HepG2 (cell line): ENCODE data around the gene ZNF75A. TPM values are rescaled to one million over a fixed set of nuclear protein-coding genes. Genes with fewer than 3 reads are reported as not detected.

Experiments
- ATF6 ChIP-seq: sonication (generic); formaldehyde crosslinking; conservative IDR thresholded peaks from 2 replicates; pipeline ENCODE4 v1.4.0; 2020; ENCODE audit warnings: missing genetic modification reagents
- CBX2 ChIP-seq, 2 experiments: fragments of 200-600 bp in 1 of 2; sonication (generic); formaldehyde crosslinking in 1 of 2; IDR thresholded peaks; 2 replicates each; pipeline versions ENCODE4 v1.7.0 to v1.8.1; 2018 to 2022; ENCODE audit warnings: low read depth in 2 of 2, low read length in 1 of 2, mild to moderate bottlenecking in 1 of 2, missing genetic modification reagents in 1 of 2
- E2F2 ChIP-seq: sonication (generic); formaldehyde crosslinking; IDR thresholded peaks from 2 replicates; pipeline ENCODE4 v1.4.0; 2020; ENCODE audit warnings: missing genetic modification reagents, borderline replicate concordance
- FOXO4 ChIP-seq: sonication (generic); formaldehyde crosslinking; conservative IDR thresholded peaks from 2 replicates; pipeline ENCODE4 v1.8.1; 2023; ENCODE audit warnings: missing genetic modification reagents
- GFI1 ChIP-seq: sonication (generic); formaldehyde crosslinking; IDR thresholded peaks from 2 replicates; pipeline ENCODE4 v1.5.0; 2020; ENCODE audit warnings: missing genetic modification reagents, mild to moderate bottlenecking, borderline replicate concordance
- GPN1 ChIP-seq: sonication (generic); formaldehyde crosslinking; IDR thresholded peaks from 2 replicates; pipeline ENCODE4 v1.5.1; 2020; ENCODE audit warnings: missing genetic modification reagents, borderline replicate concordance
- KDM6A ChIP-seq: IDR thresholded peaks from 2 replicates; pipeline ENCODE4 v1.6.1; 2016; ENCODE audit warnings: low read depth
- ONECUT2 ChIP-seq: sonication (generic); formaldehyde crosslinking; IDR thresholded peaks from 2 replicates; pipeline ENCODE4 v1.4.0; 2020; ENCODE audit warnings: missing genetic modification reagents
- PAX8 ChIP-seq: sonication (generic); formaldehyde crosslinking; IDR thresholded peaks from 2 replicates; pipeline ENCODE4 v1.8.0; 2022; ENCODE audit warnings: mild to moderate bottlenecking, missing genetic modification reagents, borderline replicate concordance
- PHF20 ChIP-seq: sonication (generic); formaldehyde crosslinking; IDR thresholded peaks from 2 replicates; pipeline ENCODE4 v1.5.0; 2020; ENCODE audit warnings: mild to moderate bottlenecking, missing genetic modification reagents
- RNF2 ChIP-seq: fragments of 450-650 bp; conservative IDR thresholded peaks from 2 replicates; pipeline ENCODE4 v1.6.1; 2016; ENCODE audit warnings: low read depth
- THAP11 ChIP-seq: IDR thresholded peaks from 2 replicates; pipeline ENCODE4 v1.6.1; 2016; ENCODE audit warnings: missing biosample characterization, missing genetic modification reagents
- ZBTB26 ChIP-seq: IDR thresholded peaks from 2 replicates; pipeline ENCODE4 v1.6.1; 2016; ENCODE audit warnings: missing compliant biosample characterization, missing genetic modification reagents, borderline replicate concordance
- ZBTB43 ChIP-seq: sonication (generic); formaldehyde crosslinking; conservative IDR thresholded peaks from 2 replicates; pipeline ENCODE4 v1.4.0; 2020; ENCODE audit warnings: missing genetic modification reagents
- ZNF180 ChIP-seq: sonication (generic); formaldehyde crosslinking; IDR thresholded peaks from 2 replicates; pipeline ENCODE4 v1.4.0; 2020; ENCODE audit warnings: low read depth, missing genetic modification reagents, borderline replicate concordance
- ZNF280B ChIP-seq: sonication (generic); formaldehyde crosslinking; IDR thresholded peaks from 2 replicates; pipeline ENCODE4 v1.5.0; 2020; ENCODE audit warnings: missing genetic modification reagents, mild to moderate bottlenecking, borderline replicate concordance
- ZNF33A ChIP-seq: sonication (generic); formaldehyde crosslinking; IDR thresholded peaks from 2 replicates; pipeline ENCODE4 v1.5.1; 2020; ENCODE audit warnings: missing genetic modification reagents, mild to moderate bottlenecking, moderate library complexity, borderline replicate concordance
- ZNF44 ChIP-seq: sonication (generic); formaldehyde crosslinking; IDR thresholded peaks from 2 replicates; pipeline ENCODE4 v1.5.1; 2020; ENCODE audit warnings: mild to moderate bottlenecking, missing genetic modification reagents
- ZNF563 ChIP-seq: sonication (generic); formaldehyde crosslinking; IDR thresholded peaks from 2 replicates; pipeline ENCODE4 v1.8.0; 2022; ENCODE audit warnings: mild to moderate bottlenecking, moderate library complexity, missing genetic modification reagents
- ZNF839 ChIP-seq: sonication (generic); formaldehyde crosslinking; IDR thresholded peaks from 2 replicates; pipeline ENCODE4 v1.4.0; 2020; ENCODE audit warnings: missing genetic modification reagents, mild to moderate bottlenecking, borderline replicate concordance
- polyA plus RNA-seq, 8 experiments: library from polyadenylated mRNA; depleted of rRNA in 3 of 8; stranded (reverse) in 7 of 8; unstranded in 1 of 8; fragments of >200 nt; fragmentation: Illumina TruSeq in 4 of 8; extraction: Trizol in 4 of 8; gene quantifications; 2 replicates each; pipeline versions ENCODE4 v1.2.1 to v1.2.3, GENCODE V29; 2011 to 2016; ENCODE audit warnings: low read depth in 4 of 8, missing spikeins in 1 of 8, mixed read lengths in 1 of 8; ENCODE audit not compliant: insufficient read depth in 1 of 8
- total RNA-seq, 5 experiments: library from RNA; depleted of rRNA; stranded (reverse); fragments of >200 nt; fragmentation: Illumina TruSeq; extraction: Trizol; gene quantifications; 2 replicates each; pipeline ENCODE4 v1.2.3, GENCODE V29; 2016; ENCODE audit warnings: low read depth in 1 of 5

ZNF75A gene
- total and polyA plus RNA-seq, 2 of the 13 experiments (the other 11 are each of a cell fraction or from before 2014, with no cell fraction given): 1.4 to 2.1 TPM

GRCh38 chr16:3364774-3365427, 59.6 kb downstream of the ZNF75A start (continued):
- no peak for TF ChIP-seq E2F2 (CRISPR knock-in tag)
- TF ChIP-seq ATF6 (CRISPR knock-in tag): no peak
- no peak for TF ChIP-seq ZNF44 (CRISPR knock-in tag)
- no peak for TF ChIP-seq CBX2 (IDR thresholded peaks at IDR 0.05; ENCODE audit: low read depth, low read length)
- TF ChIP-seq CBX2 (CRISPR knock-in tag; IDR thresholded peaks at IDR 0.05; ENCODE audit: low read depth): no peak
- TF ChIP-seq ZNF33A (CRISPR knock-in tag): no peak
- TF ChIP-seq PAX8 (CRISPR knock-in tag): no peak
- TF ChIP-seq ZNF563 (CRISPR knock-in tag): no peak
- no peak for TF ChIP-seq KDM6A (CRISPR knock-in tag)
- no peak for TF ChIP-seq ONECUT2 (CRISPR knock-in tag)
- no peak for TF ChIP-seq FOXO4
- no peak for TF ChIP-seq GPN1 (CRISPR knock-in tag)
- TF ChIP-seq GFI1 (CRISPR knock-in tag): no peak
- TF ChIP-seq ZNF280B: no peak
- peak; percentile 65 for TF ChIP-seq PHF20
- no peak for TF ChIP-seq ZNF180 (CRISPR knock-in tag)
- peak; percentile 92 for TF ChIP-seq THAP11
- no peak for TF ChIP-seq ZBTB43 (CRISPR knock-in tag)
- no peak for TF ChIP-seq ZNF839
- TF ChIP-seq ZBTB26 (CRISPR knock-in tag): no peak
- no peak for TF ChIP-seq RNF2
